GM12873 (cell line): ENCODE data around the gene NIT1.

ENCODE experiments used
- CTCF ChIP-seq: IDR thresholded peaks from 2 replicates; pipeline ENCODE4 v1.5.1; 2012; ENCODE audit warnings: low read depth, mild to moderate bottlenecking, moderate library complexity, low read length, control low read depth; ENCODE audit not compliant: insufficient read depth; ENCODE audit errors: missing control alignments

The NIT1 gene

GRCh38 chr1:161086457-161086856 is 31.4 kb upstream of the NIT1 start:
- no peak for TF ChIP-seq CTCF

GRCh38 chr1:161088587-161089110 is 29.3 kb upstream of the NIT1 start:
- no peak for TF ChIP-seq CTCF

- no peak for TF ChIP-seq CTCF
Observed at GRCh38 chr1:161089251-161089924, 28.5 kb upstream of the NIT1 start, which contains the start of gene NECTIN4. Gene NECTIN4 (minus strand): TSS chr1:161089558. CDS start chr1:161089296, 262 bp downstream.

GRCh38 chr1:161089938-161090337 is 28.0 kb upstream of the NIT1 start:
- TF ChIP-seq CTCF = no peak

- no peak for TF ChIP-seq CTCF
Observed at GRCh38 chr1:161090617-161091016, 27.3 kb upstream of the NIT1 start.

GRCh38 chr1:161091093-161091492 is 26.8 kb upstream of the NIT1 start:
- no peak for TF ChIP-seq CTCF

GRCh38 chr1:161091796-161092507 is 26.0 kb upstream of the NIT1 start:
- no peak for TF ChIP-seq CTCF
